ENCODE measurements around the gene SH2D1A. TPM values are rescaled to one million over a fixed set of nuclear protein-coding genes. Genes with fewer than 3 reads are reported as not detected.
A peak's percentile ranks its signal among the peaks of the same experiment; 100 is the strongest.

Gene SH2D1A
- total RNA-seq, 1 experiment from 2014 or later = not detected

DNA sequence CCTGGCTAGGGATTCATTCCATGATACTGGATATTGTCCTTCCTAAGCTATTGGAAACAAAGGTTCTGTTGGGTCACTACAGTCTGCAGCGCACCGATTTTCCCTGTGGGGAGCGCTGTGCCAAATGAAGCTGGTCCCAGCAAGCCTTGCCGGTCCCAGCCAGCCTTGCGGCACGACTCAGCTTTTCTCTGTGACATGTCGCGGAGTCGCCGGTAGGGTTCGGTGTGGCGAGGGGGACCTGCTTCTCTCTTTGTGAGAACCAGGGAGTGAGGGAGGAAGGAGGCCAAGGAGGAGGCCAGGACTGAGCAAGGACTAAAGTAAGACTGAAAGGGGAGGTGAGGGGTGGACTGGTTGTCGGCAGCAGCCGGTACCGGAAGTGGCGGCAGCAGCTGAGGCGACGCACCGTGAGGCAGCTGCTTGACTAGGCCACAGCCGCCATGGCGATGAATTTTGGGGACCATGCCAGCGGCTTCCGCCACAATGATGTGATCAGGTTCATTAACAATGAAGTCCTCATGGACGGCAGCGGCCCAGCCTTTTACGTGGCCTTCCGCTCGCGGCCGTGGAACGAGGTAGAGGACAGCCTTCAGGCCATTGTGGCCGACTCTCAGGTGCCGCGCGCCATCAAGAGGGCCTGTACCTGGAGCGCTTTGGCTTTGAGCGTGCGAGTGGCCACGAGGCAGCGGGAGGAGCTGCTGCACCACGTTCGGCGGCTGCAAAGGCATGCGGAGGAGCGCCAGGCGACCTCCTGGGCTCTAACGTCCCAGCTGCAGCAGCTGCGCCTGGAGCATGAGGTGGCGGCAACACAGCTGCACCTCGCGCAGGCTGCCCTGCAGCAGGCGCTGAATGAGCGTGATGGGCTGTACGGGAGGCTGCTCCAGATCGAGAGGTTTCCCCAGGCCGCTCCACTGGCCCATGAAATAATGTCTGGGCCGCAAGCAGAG lies 13.6 kb upstream of the SH2D1A start, which contains the start of gene TEX13D:
Gene TEX13D, plus strand, starts transcription at position 180 of the 944 bp plus-strand sequence. Its CDS starts 258 bp downstream, at position 438.
- H2BK120ac ChIP-seq (ENCODE audit: low read depth, low read length, poor library complexity, severe bottlenecking) = no peak within 1 kb of the TSS
- Mint-ChIP-seq H3K27me3 (ENCODE audit: low read depth) (no peaks in the 10 kb centered on the region; the same call in 1 of the 2 replicates), H3K4me3 (no peak within 1 kb of the TSS), H3K9me3 (peaks cover 5 to 8% of the 10 kb centered on the region in 2 experiments; a peak in 4 of 5 replicates), H3K4me1 (0 out of 4 replicates have a peak, but pooled peaks cover 0 to 3% of the 10 kb centered on the region in 2 experiments), H3K27ac (no peak within 1 kb of the TSS), H3K36me3 (ENCODE audit: insufficient read depth in 1 of 3, low read depth in 3 of 3) (no peaks in the 10 kb centered on the region)
- H3K4ac ChIP-seq (ENCODE audit: low read depth, low read length) = no peak within 1 kb of the TSS
- no peak within 1 kb of the TSS for H3K4me2 ChIP-seq (ENCODE audit: insufficient read depth, insufficient read length, low read length)
- H4K20me1 ChIP-seq (ENCODE audit: control insufficient read depth, insufficient read depth, insufficient read length) = no peaks in the 10 kb centered on the region
- no peak within 1 kb of the TSS for H3K27ac ChIP-seq (ENCODE audit: insufficient read length, low read depth, low read length)
- no peak within 1 kb of the TSS for H4K5ac ChIP-seq (ENCODE audit: insufficient read length, low read depth, low read length)
- no peak within 1 kb of the TSS for H3K56ac ChIP-seq (ENCODE audit: insufficient read length, low read depth, low read length)
- no peak within 1 kb of the TSS for H3K9ac ChIP-seq (ENCODE audit: extremely low read depth, insufficient read length, low read length)
- H3K18ac ChIP-seq (ENCODE audit: insufficient read length, low read depth, low read length) = no peak within 1 kb of the TSS
- no peak within 1 kb of the TSS for H2BK5ac ChIP-seq (ENCODE audit: insufficient read length, low read length)
- no peaks in the 10 kb centered on the region for H3K79me1 ChIP-seq (ENCODE audit: insufficient read depth, low read depth, low read length, poor library complexity, severe bottlenecking)
- H2BK12ac ChIP-seq (ENCODE audit: insufficient read length, low read depth, low read length) = no peak within 1 kb of the TSS
- no CpG with 5 or more reads among the region's 57 CpGs for WGBS (ENCODE audit: extremely low coverage, insufficient read length, low lambda C conversion rate)
- TF ChIP-seq, protein P1, sequence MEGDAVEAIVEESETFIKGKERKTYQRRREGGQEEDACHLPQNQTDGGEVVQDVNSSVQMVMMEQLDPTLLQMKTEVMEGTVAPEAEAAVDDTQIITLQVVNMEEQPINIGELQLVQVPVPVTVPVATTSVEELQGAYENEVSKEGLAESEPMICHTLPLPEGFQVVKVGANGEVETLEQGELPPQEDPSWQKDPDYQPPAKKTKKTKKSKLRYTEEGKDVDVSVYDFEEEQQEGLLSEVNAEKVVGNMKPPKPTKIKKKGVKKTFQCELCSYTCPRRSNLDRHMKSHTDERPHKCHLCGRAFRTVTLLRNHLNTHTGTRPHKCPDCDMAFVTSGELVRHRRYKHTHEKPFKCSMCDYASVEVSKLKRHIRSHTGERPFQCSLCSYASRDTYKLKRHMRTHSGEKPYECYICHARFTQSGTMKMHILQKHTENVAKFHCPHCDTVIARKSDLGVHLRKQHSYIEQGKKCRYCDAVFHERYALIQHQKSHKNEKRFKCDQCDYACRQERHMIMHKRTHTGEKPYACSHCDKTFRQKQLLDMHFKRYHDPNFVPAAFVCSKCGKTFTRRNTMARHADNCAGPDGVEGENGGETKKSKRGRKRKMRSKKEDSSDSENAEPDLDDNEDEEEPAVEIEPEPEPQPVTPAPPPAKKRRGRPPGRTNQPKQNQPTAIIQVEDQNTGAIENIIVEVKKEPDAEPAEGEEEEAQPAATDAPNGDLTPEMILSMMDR (conservative IDR thresholded peaks at IDR 0.05) = no peak
- no peak within 1 kb of the TSS for H2BK20ac ChIP-seq (ENCODE audit: low read depth, low read length, poor library complexity, severe bottlenecking)
- no peaks in the 10 kb centered on the region for H3K4me1 ChIP-seq (ENCODE audit: insufficient read depth, low read length)
- no peak within 1 kb of the TSS for H2AFZ ChIP-seq (ENCODE audit: low read length)
- peaks cover 4% of the 10 kb centered on the region for H3K9me3 ChIP-seq (ENCODE audit: control insufficient read depth, low read depth, low read length)
- H3K23ac ChIP-seq (ENCODE audit: insufficient read length, low read depth, low read length) = no peak within 1 kb of the TSS
- peak; percentile 34 for DNase-seq
- H3K27me3 ChIP-seq (ENCODE audit: insufficient read depth, low read length) = no peaks in the 10 kb centered on the region
- H2BK15ac ChIP-seq (ENCODE audit: low read depth, low read length) = no peak within 1 kb of the TSS
- no peak within 1 kb of the TSS for H3T11ph ChIP-seq (ENCODE audit: low read length)
- no peak within 1 kb of the TSS for H2AK5ac ChIP-seq (ENCODE audit: insufficient read length, low read length)
- no peak within 1 kb of the TSS for H4K91ac ChIP-seq (ENCODE audit: insufficient read length, low read depth, low read length)
- H3K23me2 ChIP-seq (ENCODE audit: insufficient read length, low read depth, low read length, poor library complexity, severe bottlenecking) = no peaks in the 10 kb centered on the region
- no peaks in the 10 kb centered on the region for H3K79me2 ChIP-seq (ENCODE audit: insufficient read depth, low read length)
- H3K14ac ChIP-seq (ENCODE audit: insufficient read depth, low read length) = no peak within 1 kb of the TSS
- H4K8ac ChIP-seq (replicated peaks; ENCODE audit: insufficient read length, low read depth, low read length) = no peak within 1 kb of the TSS

All from H9 (cell line).